MCF 10A (cell line): ENCODE measurements around the gene KLHDC7B. TPM values are rescaled to one million over a fixed set of nuclear protein-coding genes. Genes with fewer than 3 reads are reported as not detected.
"Not testable (repeated sequence)": the region's sequence is repeated elsewhere in the genome, so short reads cannot be mapped to it uniquely, and the experiment has no call there.

Source experiments
- BruUV-seq: library from RNA; stranded (reverse); fragments of 400-500 nt; replicated peaks from 2 replicates; lab custom pipeline; 2021; lab: Mats Ljungman, UMichigan
- CTCF ChIA-PET: fragments of 300-600 bp; sonication (Branson Sonifier 250); formaldehyde crosslinking; extraction: SDS; loops from one replicate; lab custom pipeline; 2021; ENCODE audit warnings: antibody characterized with exemption, inconsistent platforms; lab: Yijun Ruan, JAX
- POLR2A ChIA-PET: fragments of 300-600, 350-650 bp; sonication (Branson Sonifier 250); formaldehyde crosslinking; extraction: SDS; loops from one replicate; lab custom pipeline; 2020; ENCODE audit warnings: antibody characterized with exemption, inconsistent platforms; lab: Yijun Ruan, JAX
- DNase-seq: peaks from one replicate; pipeline ENCODE4 v3.0.0-alpha.2; 2018; ENCODE audit not compliant: unreplicated experiment
- H3K27ac Mint-ChIP-seq: one replicate; pipeline ENCODE4 v1.8.0; 2022; ENCODE audit warnings: mild to moderate bottlenecking, low read depth, mixed read lengths; ENCODE audit not compliant: unreplicated experiment
- H3K27me3 Mint-ChIP-seq: one replicate; pipeline ENCODE4 v1.8.0; 2022; ENCODE audit warnings: mixed read lengths; ENCODE audit not compliant: insufficient read depth, unreplicated experiment
- H3K36me3 Mint-ChIP-seq: one replicate; pipeline ENCODE4 v1.8.0; 2022; ENCODE audit warnings: mild to moderate bottlenecking, moderate library complexity, mixed read lengths; ENCODE audit not compliant: insufficient read depth, unreplicated experiment
- H3K4me1 Mint-ChIP-seq: one replicate; pipeline ENCODE4 v1.8.0; 2022; ENCODE audit warnings: mixed read lengths; ENCODE audit not compliant: insufficient read depth, unreplicated experiment
- H3K4me3 Mint-ChIP-seq: one replicate; pipeline ENCODE4 v1.8.0; 2022; ENCODE audit warnings: mild to moderate bottlenecking, moderate library complexity, mixed read lengths; ENCODE audit not compliant: unreplicated experiment
- H3K9me3 Mint-ChIP-seq: one replicate; pipeline ENCODE4 v1.8.0; 2022; ENCODE audit warnings: mixed read lengths; ENCODE audit not compliant: unreplicated experiment
- CTCF ChIP-seq: fragments of 200-600 bp; IDR thresholded peaks from one replicate; pipeline ENCODE4 v1.8.0; 2022; ENCODE audit warnings: antibody characterized with exemption, mild to moderate bottlenecking; ENCODE audit not compliant: unreplicated experiment
- intact Hi-C: fragments of 100-400 bp; cut with micrococcal nuclease; formaldehyde crosslinking; loops from 2 replicates; pipeline ENCODE4 v1.14.1; 2022
- total RNA-seq: library from RNA; stranded (reverse); gene quantifications from 2 replicates; pipeline ENCODE4 v1.2.3, GENCODE V29; 2022

Gene KLHDC7B
- total RNA-seq, 1 experiment from 2014 or later, result 0.98 TPM

- Mint-ChIP-seq H3K27ac (peak overlapping the region; percentile 97), H3K4me3 (peak overlapping the region; percentile 85), H3K36me3 (peaks cover 25% of the 10 kb centered on the region)
Measured at GRCh38 chr22:50532824-50533796, 12.6 kb upstream of the KLHDC7B start.

GRCh38 chr22:50533856-50534711 is 11.6 kb upstream of the KLHDC7B start:
- BruUV-seq, intact Hi-C loops, H3K27ac Mint-ChIP-seq, H3K27me3 Mint-ChIP-seq, H3K4me3 Mint-ChIP-seq, H3K9me3 Mint-ChIP-seq, DNase-seq: not testable (repeated sequence)
- ChIA-PET POLR2A (interaction anchor here (1.0 to 1.2 kb wide), 2 partner anchors 16 to 29 kb away, joined by 3 to 5 read pairs; partner anchors contain the start of gene SYCE3), CTCF (interaction anchor here (0.7 kb wide), 1 partner anchor 172 kb away, joined by 3 read pairs; no protein-coding TSS in a partner anchor)
- Mint-ChIP-seq H3K36me3 (peaks cover 17% of the 10 kb centered on the region), H3K4me1 (peaks cover 20% of the 10 kb centered on the region)

More at GRCh38 chr22:50532824-50533796, 12.6 kb upstream of the KLHDC7B start:
- no peaks in the 10 kb centered on the region for H3K9me3 Mint-ChIP-seq
- no peak for DNase-seq
- CTCF ChIA-PET, result no interaction called here
- no TSS peak for BruUV-seq
- intact Hi-C loops, result loop anchor here (1.0 kb wide), 1 partner anchor 8 kb away; no protein-coding TSS in a partner anchor
- POLR2A ChIA-PET, result interaction anchor here (1.0 to 2.3 kb wide), 3 partner anchors 25 to 88 kb away, joined by 3 to 8 read pairs (median 5); partner anchors contain the start of genes LMF2, NCAPH2 and SYCE3
- no peaks in the 10 kb centered on the region for H3K27me3 Mint-ChIP-seq
- no peak for TF ChIP-seq CTCF
- H3K4me1 Mint-ChIP-seq, result peaks cover 21% of the 10 kb centered on the region

GRCh38 chr22:50535113-50535512 is 10.6 kb upstream of the KLHDC7B start:
- DNase-seq, result no peak
- Mint-ChIP-seq H3K36me3 (peaks cover 11% of the 10 kb centered on the region), H3K9me3 (no peaks in the 10 kb centered on the region), H3K4me3 (no peak overlapping the region), H3K27me3 (no peaks in the 10 kb centered on the region), H3K4me1 (peaks cover 20% of the 10 kb centered on the region), H3K27ac (no peak overlapping the region)
- TF ChIP-seq CTCF, result no peak
- CTCF ChIA-PET, result interaction anchor here (0.7 to 1.3 kb wide), 3 partner anchors 28 to 173 kb away, joined by 3 to 4 read pairs (median 3); partner anchors contain the start of gene SYCE3
- intact Hi-C loops, result no loop called here
- POLR2A ChIA-PET, result interaction anchor here (1.2 to 9.2 kb wide), 2 partner anchors 8 to 15 kb away, joined by 5 to 170 read pairs; partner anchors contain the start of genes SCO2 and TYMP
- no TSS peak for BruUV-seq

- Mint-ChIP-seq H3K9me3 (no peaks in the 10 kb centered on the region), H3K36me3 (peaks cover under 1% of the 10 kb centered on the region), H3K4me3 (no peak overlapping the region), H3K4me1 (peaks cover 28% of the 10 kb centered on the region), H3K27me3 (no peaks in the 10 kb centered on the region), H3K27ac (no peak overlapping the region)
- CTCF ChIA-PET, result interaction anchor here (0.9 to 1.3 kb wide), 2 partner anchors 11 to 27 kb away, joined by 3 read pairs; partner anchors contain the start of genes SCO2 and SYCE3
- intact Hi-C loops, result no loop called here
- POLR2A ChIA-PET, result interaction anchor here (9.2 kb wide), 1 partner anchor 9 kb away, joined by 170 read pairs; the partner anchor contains the start of genes SCO2 and TYMP
- no TSS peak for BruUV-seq
- TF ChIP-seq CTCF, result no peak
- no peak for DNase-seq
Measured at GRCh38 chr22:50536226-50536625, 9.5 kb upstream of the KLHDC7B start.
